Hematopoietic multipotent progenitor cell (in vitro differentiated cells): ENCODE measurements around the gene OPRL1. TPM values are rescaled to one million over a fixed set of nuclear protein-coding genes. Genes with fewer than 3 reads are reported as not detected.

ENCODE experiments used
- small RNA-seq: library from RNA; depleted of rRNA; stranded (forward); fragments of <200 nt; gene quantifications from one replicate; pipeline ENCODE3, GENCODE V24; 2012
- total RNA-seq: library from RNA; depleted of rRNA; stranded (reverse); fragments of >200 nt; gene quantifications from one replicate; pipeline ENCODE4 v1.2.3, GENCODE V29; 2012

The OPRL1 gene
- total RNA-seq, 1 donor: 10.5 TPM

Small RNA genes within 50 kb of the gene (small RNA-seq; reads per million reads assigned to genes)
- gene AL355803.1 (not detected), gene MIR6813 (2.8 reads per million, percentile 77 among the genes with 10 or more reads in this experiment)

Other genes starting within 250 kb of the OPRL1 start
- gene ZBTB46, start 248.8 kb upstream of the OPRL1 start, total RNA-seq: 36.4 TPM
- gene ABHD16B, start 218.6 kb upstream of the OPRL1 start, total RNA-seq: 0.27 TPM
- gene TPD52L2, start 214.8 kb upstream of the OPRL1 start, total RNA-seq: 47.7 TPM
- gene DNAJC5, start 185.0 kb upstream of the OPRL1 start, total RNA-seq: 38.5 TPM
- gene UCKL1, start 123.7 kb upstream of the OPRL1 start, total RNA-seq: 51.4 TPM
- 24.8 TPM for gene ZNF512B, start 110.2 kb upstream of the OPRL1 start, total RNA-seq
- gene SAMD10, start 100.4 kb upstream of the OPRL1 start, total RNA-seq: 27.7 TPM
- 116 TPM for gene PRPF6, start 99.0 kb upstream of the OPRL1 start, total RNA-seq
- gene C20orf204, start 43.9 kb upstream of the OPRL1 start, total RNA-seq: 3.0 TPM
- 0.54 TPM for gene SOX18, start 30.4 kb upstream of the OPRL1 start, total RNA-seq
- gene TCEA2, start 16.9 kb upstream of the OPRL1 start, total RNA-seq: 32.6 TPM
- 75.1 TPM for gene RGS19, start 564 bp upstream of the OPRL1 start, total RNA-seq
- gene LKAAEAR1, start 4.3 kb downstream of the OPRL1 start, total RNA-seq: 5.7 TPM
- 0.27 TPM for gene NPBWR2, start 27.5 kb downstream of the OPRL1 start, total RNA-seq
- 0.27 TPM for gene MYT1, start 84.4 kb downstream of the OPRL1 start, total RNA-seq
- 59.5 TPM for gene PCMTD2, start 175.7 kb downstream of the OPRL1 start, total RNA-seq